ENCODE data around the gene PEMT. TPM values are rescaled to one million over a fixed set of nuclear protein-coding genes. Genes with fewer than 3 reads are reported as not detected.
"Not testable (repeated sequence)": the region's sequence is repeated elsewhere in the genome, so short reads cannot be mapped to it uniquely, and the experiment has no call there.

PEMT gene
- total and polyA plus RNA-seq, 12 donors: 19.7 to 141 (median 65.3) TPM

GRCh38 chr17:17487998-17488397 is 103.5 kb downstream of the PEMT start:
- no peaks in the 10 kb centered on the region for H3K27me3 ChIP-seq
- H3K4me3 ChIP-seq: no peak overlapping the region
- no peak overlapping the region for H3K27ac ChIP-seq
- 50 to 100% (median 85%) methylated on average over 1 to 2 of the region's 2 CpGs for whole genome bisulfite sequencing, 4 donors
- TF ChIP-seq POLR2A (IDR thresholded peaks at IDR 0.05): no peak
- no peak for TF ChIP-seq CTCF (IDR thresholded peaks at IDR 0.05)
- no peaks in the 10 kb centered on the region for H3K9me3 ChIP-seq (replicated peaks in 1 of 3)
- DNase-seq: no peak
- no peaks in the 10 kb centered on the region for H3K4me1 ChIP-seq (replicated peaks in 1 of 2)
- intact Hi-C loops (cut with DNase I): no loop called here
- H3K36me3 ChIP-seq (replicated peaks in 1 of 2): peaks cover 0 to 23% of the 10 kb centered on the region in 2 donors

- H3K36me3 ChIP-seq (replicated peaks in 1 of 2): peaks cover 0 to 11% of the 10 kb centered on the region in 2 donors
- H3K9me3 ChIP-seq (replicated peaks in 1 of 3); intact Hi-C loops (cut with DNase I); H3K4me1 ChIP-seq (replicated peaks in 1 of 2); H3K4me3 ChIP-seq; DNase-seq; H3K27ac ChIP-seq; H3K27me3 ChIP-seq: not testable (repeated sequence)
- 98 to 100% (median 99%) methylated on average over 4 to 23 of the region's 23 CpGs for WGBS, 4 donors
Observed at GRCh38 chr17:17486416-17486815, 105.1 kb downstream of the PEMT start.

- H3K27me3 ChIP-seq: no peaks in the 10 kb centered on the region
- WGBS, 4 donors: 80 to 94% (median 92%) methylated on average over 5 to 6 of the region's 6 CpGs
- peaks cover 0 to 7% of the 10 kb centered on the region in 2 donors for H3K36me3 ChIP-seq (replicated peaks in 1 of 2)
- H3K27ac ChIP-seq: no peak overlapping the region
- DNase-seq: no peak
- intact Hi-C loops (cut with DNase I): no loop called here
- H3K9me3 ChIP-seq (replicated peaks in 1 of 3): no peaks in the 10 kb centered on the region
- peaks cover 0 to 13% of the 10 kb centered on the region in 2 donors for H3K4me1 ChIP-seq (replicated peaks in 1 of 2)
- TF ChIP-seq CTCF (IDR thresholded peaks at IDR 0.05) (no peak), POLR2A (IDR thresholded peaks at IDR 0.05) (no peak)
- H3K4me3 ChIP-seq: no peak overlapping the region
Observed at GRCh38 chr17:17485420-17485819, 106.1 kb downstream of the PEMT start.

GRCh38 chr17:17484451-17484899 is 107.0 kb downstream of the PEMT start:
- 64 to 70% (median 68%) methylated on average over 12 of the region's 12 CpGs for WGBS, 4 donors
- H3K36me3 ChIP-seq (replicated peaks in 1 of 2): peaks cover 0 to 7% of the 10 kb centered on the region in 2 donors
- TF ChIP-seq CTCF (IDR thresholded peaks at IDR 0.05) (no peak), POLR2A (IDR thresholded peaks at IDR 0.05) (no peak)
- intact Hi-C loops (cut with DNase I): no loop called here
- H3K4me3 ChIP-seq: no peak overlapping the region
- no peaks in the 10 kb centered on the region for H3K27me3 ChIP-seq
- no peaks in the 10 kb centered on the region for H3K9me3 ChIP-seq (replicated peaks in 1 of 3)
- no peak for DNase-seq
- H3K27ac ChIP-seq: no peak overlapping the region
- H3K4me1 ChIP-seq (replicated peaks in 1 of 2): peaks cover 0 to 18% of the 10 kb centered on the region in 2 donors

GRCh38 chr17:17481860-17482259 is 109.6 kb downstream of the PEMT start:
- TF ChIP-seq CTCF (IDR thresholded peaks at IDR 0.05) (no peak), POLR2A (IDR thresholded peaks at IDR 0.05) (no peak)
- intact Hi-C loops (cut with DNase I): no loop called here
- 64 to 78% (median 67%) methylated on average over 5 of the region's 5 CpGs for WGBS, 4 donors
- Histone ChIP-seq H3K36me3 (replicated peaks in 1 of 2) (no peaks in the 10 kb centered on the region), H3K9me3 (replicated peaks in 1 of 3) (no peaks in the 10 kb centered on the region), H3K4me1 (replicated peaks in 1 of 2) (peaks cover 12 to 42% of the 10 kb centered on the region in 2 donors), H3K27me3 (no peaks in the 10 kb centered on the region), H3K4me3 (no peak overlapping the region), H3K27ac (no peak overlapping the region)
- DNase-seq: no peak

Measured in adrenal gland (tissue), 12 donors.